HG03571 (cell line): ENCODE measurements around the gene NKAIN1.
"Not testable (repeated sequence)": the region's sequence is repeated elsewhere in the genome, so short reads cannot be mapped to it uniquely, and the experiment has no call there.

Source experiments
- ATAC-seq: cut with Tn5 transposase; IDR thresholded peaks from one replicate; pipeline ENCODE4 v1.9.1; 2021; ENCODE audit not compliant: unreplicated experiment

NKAIN1 gene

DNA sequence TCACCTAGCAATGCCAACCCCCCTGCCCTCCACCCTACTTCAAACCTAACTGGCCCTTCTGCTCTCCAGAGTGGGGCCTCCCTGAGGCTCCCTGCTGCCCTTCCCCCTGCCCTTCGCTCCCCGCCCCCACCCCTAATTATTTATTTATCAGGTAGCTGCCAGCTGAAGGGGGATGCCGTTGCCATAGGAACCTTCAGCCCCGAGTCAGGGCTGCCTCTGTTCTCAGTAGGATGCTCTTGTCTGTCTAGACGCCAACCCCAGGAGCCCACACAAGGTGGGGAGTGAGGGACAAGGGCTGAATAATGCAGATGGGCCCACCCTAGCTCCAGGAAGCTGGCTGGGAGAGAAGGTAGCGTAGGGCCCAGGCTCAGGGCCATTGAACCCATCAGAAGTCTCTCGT lies 41.1 kb downstream of the NKAIN1 start:
- no peak for ATAC-seq

- no peak for ATAC-seq
Measured at GRCh38 chr1:31198150-31198549, 41.5 kb downstream of the NKAIN1 start.

DNA sequence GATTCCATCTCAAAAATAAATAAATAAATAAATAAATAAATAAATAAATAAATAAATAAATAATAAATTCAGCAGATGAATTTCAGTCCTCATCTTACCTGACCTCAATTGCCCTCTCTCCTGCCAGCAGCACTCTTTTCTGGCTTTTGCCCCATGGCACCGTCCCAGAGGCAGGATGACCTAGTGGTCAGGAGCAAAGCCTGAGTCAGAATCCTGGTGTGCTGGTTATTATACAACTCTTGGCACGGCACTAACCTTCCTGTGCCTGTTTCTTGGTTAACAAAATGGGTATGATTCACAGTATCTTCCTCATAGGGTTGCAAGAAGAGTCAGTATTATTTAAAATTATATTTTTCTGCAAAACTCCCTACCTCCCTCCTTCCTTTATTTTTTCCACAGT lies 43.0 kb downstream of the NKAIN1 start:
- ATAC-seq, result no peak

DNA sequence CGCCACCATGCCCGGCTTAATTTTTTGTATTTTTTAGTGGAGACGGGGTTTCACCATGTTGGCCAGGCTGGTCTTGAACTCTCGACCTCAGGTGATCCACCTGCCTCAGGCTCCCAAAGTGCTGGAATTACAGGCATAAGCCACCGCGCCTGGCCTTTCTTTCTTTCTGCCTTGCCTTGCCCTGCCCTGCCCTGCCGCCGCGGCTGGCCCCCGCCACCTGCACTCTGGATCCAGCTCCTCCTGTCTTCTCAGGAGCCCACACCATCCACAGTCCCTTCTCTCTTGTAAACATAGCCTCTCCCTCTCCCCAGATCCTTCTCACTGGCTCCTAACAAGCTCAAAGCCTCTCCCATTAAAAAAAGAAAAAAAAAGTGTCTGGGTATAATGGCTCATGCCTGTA lies 44.4 kb downstream of the NKAIN1 start:
- not testable (repeated sequence) for ATAC-seq

DNA sequence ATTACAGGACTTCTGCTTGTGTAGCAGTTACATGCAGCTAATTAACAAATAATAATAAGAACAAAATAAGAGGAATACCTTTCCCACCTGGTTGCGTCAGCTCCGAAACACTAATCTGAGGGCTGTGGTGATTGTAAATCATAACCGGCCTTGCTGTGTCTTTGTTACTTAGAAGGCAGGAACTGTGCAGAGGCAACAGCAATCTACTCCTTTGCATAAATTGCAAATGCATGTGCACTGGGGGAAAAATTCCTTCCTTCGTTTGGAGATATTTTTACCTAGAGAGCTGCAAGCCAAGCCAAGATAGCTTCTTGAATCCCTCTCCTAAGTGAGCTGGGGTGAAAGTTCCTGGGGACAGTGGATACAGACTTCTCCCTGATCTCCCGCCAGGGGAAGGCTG lies 46.0 kb downstream of the NKAIN1 start:
- ATAC-seq, result no peak

- no peak for ATAC-seq
Measured at GRCh38 chr1:31191281-31191680, 48.4 kb downstream of the NKAIN1 start.

DNA sequence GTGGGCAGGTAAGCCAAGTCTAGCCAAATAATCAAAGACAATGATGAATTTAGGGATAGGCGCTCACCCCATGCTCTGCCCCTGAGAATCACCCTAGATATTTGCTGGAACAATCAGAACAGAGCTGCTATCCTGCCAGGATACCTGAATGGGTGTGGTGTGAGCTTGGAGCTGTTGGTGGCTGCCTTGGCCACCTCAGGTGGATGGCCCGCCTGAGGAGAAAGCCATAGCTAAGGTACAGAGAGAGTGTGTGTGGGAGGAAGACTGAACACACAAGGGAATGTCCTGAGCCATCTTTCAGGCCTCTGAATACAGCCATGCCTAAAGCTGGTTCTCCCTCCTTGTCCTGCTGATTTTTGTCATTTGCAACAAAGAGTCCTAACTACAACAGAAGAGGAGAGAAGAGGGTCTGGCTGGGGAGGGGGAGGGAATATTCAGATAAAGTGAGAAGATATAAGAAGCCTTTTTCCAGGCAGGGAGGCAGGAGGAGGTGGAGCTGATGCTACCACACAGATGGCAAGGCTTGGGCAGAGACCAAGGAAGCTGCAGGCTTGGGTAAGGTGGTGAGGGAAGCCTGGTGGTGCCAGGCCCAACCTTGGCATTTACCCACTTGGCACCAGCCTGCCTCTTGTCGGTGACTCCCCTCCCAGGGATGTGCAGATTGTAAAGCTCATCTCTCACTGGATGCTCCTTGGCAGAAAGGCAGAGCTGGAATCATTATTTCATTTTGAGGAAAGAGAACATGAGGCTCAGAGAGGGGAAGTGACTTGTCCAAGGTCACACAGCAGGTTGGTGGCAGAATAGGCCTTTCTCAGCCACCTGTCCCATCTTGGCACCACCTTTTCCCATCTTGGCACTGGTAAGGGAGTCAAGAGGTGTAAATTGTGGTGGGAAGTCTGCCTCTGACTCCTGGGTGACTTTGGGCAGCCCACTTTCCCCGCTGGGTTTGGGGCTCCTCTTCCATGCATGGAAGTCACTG lies 49.7 kb downstream of the NKAIN1 start:
- ATAC-seq, result no peak

- ATAC-seq, result no peak
Measured at GRCh38 chr1:31183927-31184554, 55.6 kb downstream of the NKAIN1 start.

GRCh38 chr1:31183126-31183525 lies 56.6 kb downstream of the NKAIN1 start:
- no peak for ATAC-seq

GRCh38 chr1:31182352-31182751 lies 57.3 kb downstream of the NKAIN1 start:
- no peak for ATAC-seq

GRCh38 chr1:31181515-31182343 lies 58.0 kb downstream of the NKAIN1 start:
- ATAC-seq, result no peak

DNA sequence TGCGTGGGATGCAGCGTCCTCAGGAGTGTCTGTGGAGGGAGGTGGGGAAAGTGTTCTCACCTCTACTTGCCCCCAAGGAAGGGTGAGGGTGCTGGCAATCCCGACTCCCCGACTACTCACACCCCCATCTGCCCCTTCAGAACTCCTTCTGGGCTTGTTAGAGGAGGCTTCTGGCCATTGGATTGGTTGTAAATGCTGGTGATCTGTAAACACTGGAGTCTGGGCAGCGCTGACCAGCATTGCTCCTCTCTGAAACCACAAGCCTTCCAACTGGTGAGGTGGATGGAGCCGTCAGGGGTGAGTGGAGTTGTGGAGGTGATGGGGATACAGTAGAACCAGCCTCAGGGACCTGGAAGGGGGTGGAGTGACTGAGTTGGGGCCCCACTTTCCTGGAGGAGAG lies 59.3 kb downstream of the NKAIN1 start:
- ATAC-seq, result no peak

DNA sequence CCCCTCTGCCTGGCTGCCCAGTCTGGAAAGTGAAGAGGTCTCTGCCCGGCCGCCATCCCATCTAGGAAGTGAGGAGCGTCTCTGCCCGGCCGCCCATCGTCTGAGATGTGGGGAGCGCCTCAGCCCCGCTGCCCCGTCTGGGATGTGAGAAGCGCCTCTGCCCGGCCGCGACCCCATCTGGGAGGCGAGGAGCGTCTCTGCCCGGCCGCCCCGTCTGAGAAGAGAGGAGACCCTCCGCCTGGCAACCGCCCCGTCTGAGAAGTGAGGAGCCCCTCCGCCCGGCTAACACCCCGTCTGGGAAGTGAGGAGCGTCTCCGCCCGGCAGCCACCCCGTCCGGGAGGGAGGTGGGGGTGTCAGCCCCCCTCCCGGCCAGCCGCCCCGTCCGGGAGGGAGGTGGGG lies 63.4 kb downstream of the NKAIN1 start:
- not testable (repeated sequence) for ATAC-seq

DNA sequence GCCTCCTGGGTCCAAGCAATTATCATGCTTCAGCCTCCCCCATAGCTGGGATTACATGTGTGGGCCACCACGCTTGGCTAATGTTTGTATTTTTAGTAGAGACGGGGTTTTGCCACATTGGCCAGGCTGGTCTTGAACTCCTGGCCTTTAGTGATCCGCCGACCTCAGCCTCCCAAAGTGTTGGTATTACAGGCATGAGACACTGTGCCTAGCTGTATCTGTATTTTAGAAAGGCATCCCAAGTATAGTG lies 69.3 kb downstream of the NKAIN1 start:
- no peak for ATAC-seq

DNA sequence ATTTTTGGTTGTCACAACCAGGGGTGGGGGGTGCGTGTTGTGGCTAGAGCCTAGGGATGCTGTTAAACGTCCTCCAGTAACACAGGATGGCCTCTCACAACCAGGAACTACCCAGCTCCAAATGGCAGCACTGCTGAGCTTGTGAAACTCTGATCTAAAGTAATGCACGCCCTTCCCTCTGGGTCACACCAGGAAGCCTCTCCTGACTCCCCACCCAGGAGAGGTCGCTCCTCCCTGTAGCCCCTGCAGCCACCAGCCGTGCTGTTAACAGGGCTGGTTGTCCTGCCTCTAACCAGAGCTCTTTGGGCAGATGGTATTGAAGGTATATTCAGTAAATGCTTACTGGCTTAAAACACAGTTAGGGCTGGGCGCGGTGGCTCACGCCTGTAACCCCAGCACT lies 73.2 kb downstream of the NKAIN1 start:
- ATAC-seq, result no peak

- ATAC-seq, result no peak
Measured at GRCh38 chr1:31164291-31164690, 75.4 kb downstream of the NKAIN1 start.

DNA sequence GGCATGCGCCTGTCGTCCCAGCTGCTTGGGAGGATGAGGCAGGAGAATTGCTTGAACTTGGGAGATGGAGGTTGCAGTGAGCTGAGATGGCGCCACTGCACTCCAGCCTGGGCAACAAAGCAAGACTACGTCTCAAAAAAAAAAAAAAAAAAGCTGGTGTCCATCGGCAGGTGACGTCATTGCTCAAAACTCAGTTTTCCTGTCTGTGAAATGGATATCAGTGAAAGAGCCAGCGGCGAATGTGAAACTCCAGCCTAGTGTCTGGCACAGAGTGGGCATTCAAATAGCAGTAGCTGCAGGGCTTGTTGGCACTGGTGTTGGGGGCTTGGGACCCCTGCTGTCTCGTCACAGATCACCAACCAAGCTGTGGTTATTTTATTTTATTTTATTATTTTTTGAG lies 75.8 kb downstream of the NKAIN1 start:
- ATAC-seq, result no peak

- no peak for ATAC-seq
Measured at GRCh38 chr1:31161571-31161970, 78.1 kb downstream of the NKAIN1 start.

DNA sequence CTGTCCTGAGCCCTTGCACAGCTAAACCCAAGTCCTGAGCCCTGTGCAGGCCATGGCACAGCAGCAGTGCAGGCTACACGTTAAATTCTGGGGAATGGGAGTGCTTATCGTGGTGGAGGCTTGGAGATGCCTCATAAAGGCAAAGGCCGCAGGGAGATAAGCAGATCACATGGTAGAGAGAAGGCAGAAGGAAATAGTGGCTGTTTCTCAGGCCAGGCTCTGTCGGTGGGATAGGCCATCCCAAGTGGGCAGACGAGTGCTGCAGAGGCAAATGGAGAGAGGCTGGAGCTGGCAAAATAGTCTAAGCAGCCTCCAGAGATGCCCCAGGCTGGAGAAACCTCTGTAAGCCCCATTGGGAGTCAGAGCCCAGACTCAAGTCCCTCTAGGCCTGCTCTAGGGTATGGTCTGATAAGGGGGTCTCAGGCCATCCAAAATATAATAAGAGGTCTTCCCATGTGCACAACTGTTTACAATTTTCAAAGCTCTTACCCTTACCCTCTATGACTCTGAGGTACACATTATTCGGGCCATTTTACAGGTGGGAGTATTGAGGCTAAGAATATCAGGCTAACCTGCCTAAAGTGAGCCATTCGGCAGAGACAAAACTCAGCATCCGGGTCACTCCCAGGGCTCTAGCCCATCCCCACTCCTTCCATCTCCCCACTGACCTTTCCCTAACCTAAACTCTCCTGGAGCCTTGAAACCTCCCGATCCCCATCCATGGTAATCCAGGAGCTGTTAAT lies 79.6 kb downstream of the NKAIN1 start:
- no peak for ATAC-seq

GRCh38 chr1:31159323-31159722 lies 80.4 kb downstream of the NKAIN1 start:
- no peak for ATAC-seq

DNA sequence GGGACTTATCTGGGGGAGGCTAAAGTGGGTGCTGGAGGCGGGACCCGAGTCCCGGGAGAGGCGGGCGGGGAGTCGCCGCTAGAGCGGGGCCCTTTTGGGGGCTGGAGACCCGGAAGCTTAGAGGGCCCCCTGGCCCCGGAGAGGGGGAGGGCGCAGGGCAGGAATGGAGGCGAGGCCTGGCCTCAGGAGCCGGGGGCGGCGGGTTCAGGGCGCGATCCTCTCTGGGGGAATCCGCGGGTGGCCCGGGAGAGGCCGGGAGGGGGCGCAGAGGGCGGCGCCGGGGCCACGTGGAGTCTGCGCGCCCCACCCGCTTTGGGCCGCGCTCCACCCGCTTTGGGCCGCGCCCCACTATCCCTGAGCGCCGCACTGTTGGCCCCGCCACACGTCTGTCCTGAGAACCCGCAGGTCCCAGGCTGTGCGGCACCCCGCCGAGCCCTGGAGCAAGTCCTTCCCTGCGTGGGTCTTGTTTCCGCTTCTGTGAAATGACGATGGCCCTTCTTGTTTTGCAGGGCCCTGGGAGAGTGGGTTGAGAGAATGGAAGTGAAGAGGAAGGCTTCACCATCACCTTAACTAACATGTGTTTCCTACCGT lies 84.4 kb downstream of the NKAIN1 start:
- ATAC-seq, result no peak
